ENCODE results near the gene FCN3.

FCN3 gene

DNA sequence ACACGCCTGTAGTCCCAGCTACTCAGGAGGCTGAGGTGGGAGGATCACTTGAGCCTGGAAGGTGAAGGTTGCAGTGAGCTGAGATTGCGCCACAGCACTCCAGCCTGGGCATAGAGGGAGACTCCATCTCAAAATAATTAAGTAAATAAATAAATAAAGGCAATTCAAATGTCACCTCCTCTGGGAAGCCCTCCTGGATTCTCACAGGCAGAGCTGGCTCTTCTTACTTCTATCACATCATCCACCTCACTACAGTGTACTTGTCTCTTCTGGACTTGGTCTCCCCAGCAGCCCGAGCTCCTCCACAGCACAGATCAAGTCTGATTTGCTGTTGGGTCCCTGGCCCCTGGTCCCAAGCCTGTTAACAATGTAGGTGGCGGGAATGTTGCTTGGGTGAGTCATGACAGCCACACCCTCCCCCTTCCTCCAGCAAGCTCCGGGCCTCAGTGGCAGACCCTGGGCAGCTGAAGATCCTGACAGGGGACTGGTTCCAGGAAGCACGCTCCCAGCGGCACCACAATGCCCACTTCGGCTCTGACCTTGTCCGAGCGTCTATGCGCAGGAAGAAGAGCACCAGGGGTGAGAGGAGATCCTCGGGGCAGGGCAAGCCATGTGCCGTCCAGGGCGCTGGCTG lies 27.5 kb downstream of the FCN3 start:
- no peak for DNase-seq (ENCODE audit: low spot score)
- in situ Hi-C loops (cut with MboI; ENCODE audit: low sequenced_read_pairs, unreplicated experiment): no loop called here
- no peak for TF ChIP-seq CTCF (IDR thresholded peaks at IDR 0.05; ENCODE audit: borderline replicate concordance, control extremely low read depth, extremely low read depth, insufficient read depth, missing control alignments)

DNA sequence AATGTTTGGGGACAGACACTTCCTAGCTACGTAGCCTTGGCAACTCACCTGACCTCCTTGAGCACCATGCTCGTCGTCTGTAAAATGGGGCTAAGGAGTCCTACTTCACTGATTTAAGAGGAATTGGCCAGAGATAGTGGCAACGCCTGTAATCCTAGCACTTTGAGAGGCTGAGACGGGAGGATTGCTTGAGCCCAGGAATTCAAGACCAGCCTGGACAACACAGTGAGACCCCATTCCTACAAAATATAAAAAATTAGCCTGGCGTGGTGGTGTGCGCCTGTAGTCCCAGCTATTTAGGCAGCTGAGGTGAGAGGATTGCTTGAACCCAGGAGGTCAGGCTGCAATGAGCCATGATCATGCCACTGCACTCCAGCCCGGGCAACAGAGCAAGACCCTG lies 28.3 kb downstream of the FCN3 start:
- in situ Hi-C loops (cut with MboI; ENCODE audit: low sequenced_read_pairs, unreplicated experiment): no loop called here
- DNase-seq (ENCODE audit: low spot score): no peak
- no peak for TF ChIP-seq CTCF (IDR thresholded peaks at IDR 0.05; ENCODE audit: borderline replicate concordance, control extremely low read depth, extremely low read depth, insufficient read depth, missing control alignments)

GRCh38 chr1:27345272-27345671 lies 29.4 kb downstream of the FCN3 start:
- in situ Hi-C loops (cut with MboI; ENCODE audit: low sequenced_read_pairs, unreplicated experiment): no loop called here
- no peak for TF ChIP-seq CTCF (IDR thresholded peaks at IDR 0.05; ENCODE audit: borderline replicate concordance, control extremely low read depth, extremely low read depth, insufficient read depth, missing control alignments)
- no peak for DNase-seq (ENCODE audit: low spot score)

GRCh38 chr1:27343639-27344025 lies 31.0 kb downstream of the FCN3 start:
- TF ChIP-seq CTCF (IDR thresholded peaks at IDR 0.05; ENCODE audit: borderline replicate concordance, control extremely low read depth, extremely low read depth, insufficient read depth, missing control alignments): no peak
- DNase-seq (ENCODE audit: low spot score): no peak
- in situ Hi-C loops (cut with MboI; ENCODE audit: low sequenced_read_pairs, unreplicated experiment): no loop called here

- peak; percentile 69 for DNase-seq (ENCODE audit: low spot score)
- in situ Hi-C loops (cut with MboI; ENCODE audit: low sequenced_read_pairs, unreplicated experiment): no loop called here
These were observed 31.6 kb downstream of the FCN3 start for GRCh38 chr1:27342778-27343638.

GRCh38 chr1:27342391-27342777 lies 32.2 kb downstream of the FCN3 start:
- TF ChIP-seq CTCF (IDR thresholded peaks at IDR 0.05; ENCODE audit: borderline replicate concordance, control extremely low read depth, extremely low read depth, insufficient read depth, missing control alignments): no peak
- in situ Hi-C loops (cut with MboI; ENCODE audit: low sequenced_read_pairs, unreplicated experiment): no loop called here
- peak; percentile 65 for DNase-seq (ENCODE audit: low spot score)

More at GRCh38 chr1:27342778-27343638, 31.6 kb downstream of the FCN3 start:
- TF ChIP-seq CTCF (IDR thresholded peaks at IDR 0.05; ENCODE audit: borderline replicate concordance, control extremely low read depth, extremely low read depth, insufficient read depth, missing control alignments): no peak
